Osteoblast (primary cell): ENCODE data around the gene TTC9C. TPM values are rescaled to one million over a fixed set of nuclear protein-coding genes. Genes with fewer than 3 reads are reported as not detected.

Experiments
- DNase-seq: peaks from one replicate; pipeline ENCODE4 v3.0.0; 2011; ENCODE audit warnings: low spot score, mixed read lengths; ENCODE audit not compliant: insufficient read length; ENCODE audit errors: missing footprints
- H2AFZ ChIP-seq: 2 replicates; pipeline ENCODE4 v1.6.0; 2011; ENCODE audit warnings: mild to moderate bottlenecking, low read length
- H3K27ac ChIP-seq: 2 replicates; pipeline ENCODE4 v1.5.1; 2011; ENCODE audit warnings: mild to moderate bottlenecking, low read depth, low read length, moderate library complexity
- H3K27me3 ChIP-seq: 2 replicates; pipeline ENCODE4 v1.6.0; 2012; ENCODE audit warnings: mild to moderate bottlenecking, control low read depth, inconsistent platforms, low read length, moderate library complexity; ENCODE audit not compliant: insufficient read depth
- H3K36me3 ChIP-seq: 2 replicates; pipeline ENCODE4 v1.5.1; 2011; ENCODE audit warnings: mild to moderate bottlenecking, low read length, control low read depth, moderate library complexity; ENCODE audit not compliant: insufficient read depth
- H3K4me1 ChIP-seq: 2 replicates; pipeline ENCODE4 v1.5.1; 2011; ENCODE audit warnings: mild to moderate bottlenecking, low read length, control low read depth, moderate library complexity; ENCODE audit not compliant: insufficient read depth
- H3K4me2 ChIP-seq: 2 replicates; pipeline ENCODE4 v1.6.0; 2011; ENCODE audit warnings: mild to moderate bottlenecking, low read length; ENCODE audit not compliant: insufficient read depth
- H3K4me3 ChIP-seq: fragments of 200-600 bp; sonication (generic); 3 replicates; pipeline ENCODE4 v1.5.1; 2012; ENCODE audit warnings: mild to moderate bottlenecking, low read length, inconsistent platforms; ENCODE audit not compliant: insufficient read depth
- H3K79me2 ChIP-seq: 2 replicates; pipeline ENCODE4 v1.6.0; 2012; ENCODE audit warnings: mild to moderate bottlenecking, low read length, control low read depth, inconsistent platforms; ENCODE audit not compliant: insufficient read depth
- H3K9me3 ChIP-seq: 2 replicates; pipeline ENCODE4 v1.5.1; 2011; ENCODE audit warnings: low read depth, low read length, control low read depth
- H4K20me1 ChIP-seq: 2 replicates; pipeline ENCODE4 v1.6.0; 2012; ENCODE audit warnings: mild to moderate bottlenecking, low read length, control low read depth; ENCODE audit not compliant: insufficient read depth
- CTCF ChIP-seq: IDR thresholded peaks from 2 replicates; pipeline ENCODE4 v1.5.1; 2011; ENCODE audit warnings: mild to moderate bottlenecking, low read depth, low read length, moderate library complexity; ENCODE audit errors: extremely low read depth
- total RNA-seq: library from RNA; depleted of rRNA; stranded (reverse); fragments of >200 nt; gene quantifications from 2 replicates; pipeline ENCODE4 v1.2.3, GENCODE V29; 2012

TTC9C gene
- total RNA-seq, 1 donor: 34.0 TPM

- DNase-seq: peak; percentile 97
- peak overlapping the region; percentile 89 for H3K27ac ChIP-seq
- H3K4me3 ChIP-seq: peak overlapping the region; percentile 75
- H3K27me3 ChIP-seq: no peaks in the 10 kb centered on the region
- H2AFZ ChIP-seq: peak overlapping the region; percentile 81
- peak overlapping the region; percentile 98 for H3K4me2 ChIP-seq
- H4K20me1 ChIP-seq: no peaks in the 10 kb centered on the region
- peaks cover 22% of the 10 kb centered on the region for H3K36me3 ChIP-seq
- H3K9me3 ChIP-seq: no peaks in the 10 kb centered on the region
- H3K4me1 ChIP-seq: peaks cover 29% of the 10 kb centered on the region
- H3K79me2 ChIP-seq: peaks cover 10% of the 10 kb centered on the region
- TF ChIP-seq CTCF: no peak
These were observed 22.1 kb upstream of the TTC9C start for GRCh38 chr11:62705880-62706849.

GRCh38 chr11:62706850-62707247 lies 21.4 kb upstream of the TTC9C start:
- peak overlapping the region; percentile 75 for H3K4me3 ChIP-seq
- H3K36me3 ChIP-seq: peaks cover 22% of the 10 kb centered on the region
- H3K4me1 ChIP-seq: peaks cover 29% of the 10 kb centered on the region
- H3K79me2 ChIP-seq: peaks cover 10% of the 10 kb centered on the region
- H2AFZ ChIP-seq: no peak overlapping the region
- no peaks in the 10 kb centered on the region for H4K20me1 ChIP-seq
- peak overlapping the region; percentile 98 for H3K4me2 ChIP-seq
- no peak for TF ChIP-seq CTCF
- H3K9me3 ChIP-seq: no peaks in the 10 kb centered on the region
- H3K27ac ChIP-seq: no peak overlapping the region
- no peaks in the 10 kb centered on the region for H3K27me3 ChIP-seq
- DNase-seq: no peak

- peak within 1 kb of the TSS; percentile 75 for H3K4me3 ChIP-seq
- peaks cover 10% of the 10 kb centered on the region for H3K79me2 ChIP-seq
- H3K9me3 ChIP-seq: no peaks in the 10 kb centered on the region
- no peak for DNase-seq
- peaks cover 29% of the 10 kb centered on the region for H3K4me1 ChIP-seq
- no peaks in the 10 kb centered on the region for H4K20me1 ChIP-seq
- no peak for TF ChIP-seq CTCF
- peak within 1 kb of the TSS; percentile 75 for H2AFZ ChIP-seq
- peak within 1 kb of the TSS; percentile 34 for H3K27ac ChIP-seq
- no peaks in the 10 kb centered on the region for H3K27me3 ChIP-seq
- H3K36me3 ChIP-seq: peaks cover 24% of the 10 kb centered on the region
- peak within 1 kb of the TSS; percentile 98 for H3K4me2 ChIP-seq
These were observed 20.9 kb upstream of the TTC9C start, which contains the start of the genes BSCL2 and GNG3 for GRCh38 chr11:62707277-62707861. Gene BSCL2 (minus strand): TSS chr11:62707424. CDS start chr11:62707195, 229 bp downstream. Gene GNG3 (plus strand): TSS chr11:62707676. CDS start chr11:62708296, 620 bp downstream.

- Histone ChIP-seq H3K27ac (peak overlapping the region; percentile 86), H4K20me1 (no peaks in the 10 kb centered on the region), H3K36me3 (peaks cover 31% of the 10 kb centered on the region), H3K9me3 (no peaks in the 10 kb centered on the region), H3K79me2 (peaks cover 13% of the 10 kb centered on the region), H2AFZ (no peak overlapping the region), H3K4me2 (peak overlapping the region; percentile 98), H3K27me3 (no peaks in the 10 kb centered on the region), H3K4me1 (peaks cover 29% of the 10 kb centered on the region), H3K4me3 (peak overlapping the region; percentile 82)
- no peak for TF ChIP-seq CTCF
- DNase-seq: peak; percentile 35
These were observed 19.9 kb upstream of the TTC9C start for GRCh38 chr11:62708392-62708791.
